Fibroblast of pulmonary artery (primary cell): Measurements from ENCODE around the gene ORAI2.
"Not testable (repeated sequence)": the region's sequence is repeated elsewhere in the genome, so short reads cannot be mapped to it uniquely, and the experiment has no call there.

Experiments
- DNase-seq: peaks from one replicate; pipeline ENCODE4 v3.0.0-alpha.2; 2010; ENCODE audit warnings: low read depth
- H3K4me3 ChIP-seq: replicated peaks from 2 replicates; pipeline ENCODE4 v1.5.1; 2011; ENCODE audit warnings: low read depth, mild to moderate bottlenecking, control low read depth, low read length, moderate library complexity

Gene ORAI2

DNA sequence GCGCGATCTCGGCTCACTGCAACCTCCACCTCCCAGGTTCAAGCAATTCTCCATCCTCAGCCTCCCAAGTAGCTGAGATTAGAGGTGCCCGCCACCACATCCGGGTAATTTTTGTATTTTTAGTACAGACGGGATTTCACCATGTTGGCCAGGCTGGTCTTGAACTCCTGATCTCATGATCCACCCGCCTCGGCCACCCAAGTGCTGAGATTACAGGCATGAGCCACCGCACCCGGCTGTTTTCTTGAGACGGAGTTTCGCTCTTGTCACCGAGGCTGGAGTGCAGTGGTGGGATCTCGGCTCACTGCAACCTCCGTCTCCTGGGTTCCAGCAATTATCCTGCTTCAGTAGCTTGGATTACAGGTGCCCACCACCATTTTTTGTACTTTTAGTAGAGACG, 64.9 kb downstream of the ORAI2 start:
- not testable (repeated sequence) for DNase-seq, H3K4me3 ChIP-seq

DNA sequence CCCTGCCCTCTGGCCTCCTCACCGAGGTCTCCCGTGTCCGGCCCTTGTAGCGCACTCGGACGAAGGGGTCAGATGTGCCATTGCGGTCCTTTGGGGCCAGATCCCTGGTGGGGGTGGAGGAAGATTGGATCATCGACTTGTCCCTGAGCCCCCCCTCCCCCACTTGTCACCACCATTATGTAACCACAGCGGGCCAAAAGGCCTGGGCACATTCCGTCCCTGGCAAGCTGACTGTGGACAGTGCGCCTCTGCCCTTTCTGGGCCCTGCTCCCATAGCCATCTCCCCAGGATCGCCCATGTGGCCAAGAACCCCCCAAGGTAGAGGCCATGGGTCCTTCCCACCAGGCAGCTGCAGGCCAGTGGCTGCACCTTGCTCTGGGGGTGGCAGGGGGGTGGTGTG, 69.8 kb downstream of the ORAI2 start:
- DNase-seq, H3K4me3 ChIP-seq: not testable (repeated sequence)

DNA sequence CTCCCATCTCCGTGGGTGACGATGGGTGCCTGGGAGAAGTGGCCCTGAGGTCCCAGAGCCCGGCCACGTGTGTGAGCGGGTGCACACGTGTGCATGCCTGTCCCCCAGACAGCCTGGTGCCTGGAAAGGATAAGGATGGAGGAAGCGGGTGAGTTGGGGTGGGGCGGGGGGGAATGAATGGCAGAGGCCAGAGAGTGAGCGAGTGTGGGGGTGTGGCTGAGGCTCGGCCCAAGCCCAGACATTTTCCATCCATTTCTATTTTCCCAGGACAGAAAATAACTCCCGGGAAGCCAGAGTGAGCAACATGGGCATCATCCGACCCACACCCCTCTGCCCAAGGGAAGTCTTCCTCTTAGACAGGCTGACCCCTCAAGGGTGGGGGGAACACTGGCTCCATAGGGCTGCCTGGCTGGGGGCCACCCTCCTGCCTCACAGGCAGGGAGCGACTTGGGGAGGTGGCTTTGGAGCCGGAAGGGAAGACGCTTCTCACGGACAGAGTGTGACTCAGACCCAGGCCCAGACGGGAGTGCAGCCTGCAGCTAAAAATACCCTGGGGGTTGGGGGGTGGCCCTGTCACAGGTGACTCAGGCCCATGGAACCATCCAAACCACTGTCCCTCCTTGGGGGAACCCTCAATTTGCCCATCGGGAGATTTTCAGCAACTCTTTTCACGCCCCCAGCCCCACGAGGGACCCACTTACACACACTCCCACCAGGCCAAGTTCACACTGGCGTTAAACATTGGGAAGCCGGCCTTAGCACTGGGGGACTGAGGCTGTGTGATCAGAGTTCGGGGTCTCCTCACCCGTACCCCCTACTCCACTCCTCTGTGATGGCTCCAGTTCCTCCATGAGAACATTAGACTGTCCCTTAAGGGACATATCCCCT, 72.2 kb downstream of the ORAI2 start:
- not testable (repeated sequence) for DNase-seq, H3K4me3 ChIP-seq
